PC-9 (cell line): ENCODE results near the gene STRADA. TPM values are rescaled to one million over a fixed set of nuclear protein-coding genes. Genes with fewer than 3 reads are reported as not detected.

Source experiments
- BruUV-seq: library from RNA; stranded (reverse); fragments of 400-500 nt; replicated peaks from 2 replicates; lab custom pipeline; 2021; lab: Mats Ljungman, UMichigan
- CTCF ChIA-PET: fragments of 300-600 bp; sonication (Branson Sonifier 250); formaldehyde crosslinking; loops from one replicate; lab custom pipeline; 2022; ENCODE audit warnings: antibody characterized with exemption; lab: Charles Lee
- POLR2A ChIA-PET: fragments of 300-600 bp; sonication (Branson Sonifier 250); formaldehyde crosslinking; loops from one replicate; lab custom pipeline; 2022; ENCODE audit warnings: antibody characterized with exemption; ENCODE audit not compliant: unreplicated experiment; lab: Charles Lee
- DNase-seq, 2 experiments: peaks; one replicate each; pipeline versions ENCODE4 v3.0.0 to v3.0.0-alpha.2; 2015 to 2022; ENCODE audit warnings: mixed read lengths in 1 of 2
- H2AFZ ChIP-seq: fragments of 200-600 bp; sonication (generic); 2 replicates; pipeline ENCODE4 v1.8.1; 2017; ENCODE audit warnings: antibody characterized with exemption
- H3F3A ChIP-seq: fragments of 200-600 bp; sonication (generic); 2 replicates; pipeline ENCODE4 v1.8.1; 2017; ENCODE audit warnings: antibody characterized with exemption, mild to moderate bottlenecking, low read depth; ENCODE audit not compliant: insufficient read depth
- H3K27ac ChIP-seq: fragments of 200-600 bp; sonication (generic); 2 replicates; pipeline ENCODE4 v1.6.1; 2016; ENCODE audit warnings: mixed run types
- H3K27me3 ChIP-seq: fragments of 200-600 bp; sonication (generic); 2 replicates; pipeline ENCODE4 v1.6.1; 2016; ENCODE audit warnings: low read depth, mixed run types; ENCODE audit not compliant: insufficient read depth
- H3K36me3 ChIP-seq: fragments of 200-600 bp; sonication (generic); 2 replicates; pipeline ENCODE4 v1.6.1; 2016; ENCODE audit warnings: low read depth, mixed run types
- H3K4me1 ChIP-seq: fragments of 200-600 bp; sonication (generic); replicated peaks from 2 replicates; pipeline ENCODE4 v1.6.1; 2016; ENCODE audit warnings: mixed run types; ENCODE audit not compliant: insufficient read depth
- H3K4me2 ChIP-seq: fragments of 200-600 bp; sonication (generic); 2 replicates; pipeline ENCODE4 v1.6.1; 2017; ENCODE audit warnings: mixed run types
- H3K4me3 ChIP-seq: fragments of 200-600 bp; sonication (generic); 2 replicates; pipeline ENCODE4 v1.6.1; 2016; ENCODE audit warnings: mixed run types
- H3K79me2 ChIP-seq: fragments of 200-600 bp; sonication (generic); 2 replicates; pipeline ENCODE4 v1.6.1; 2017; ENCODE audit warnings: low read depth, mixed run types
- H3K9me2 ChIP-seq: fragments of 200-600 bp; sonication (generic); 2 replicates; pipeline ENCODE4 v1.8.1; 2017; ENCODE audit warnings: mild to moderate bottlenecking; ENCODE audit not compliant: insufficient read depth
- H3K9me3 ChIP-seq: fragments of 200-600 bp; sonication (generic); 2 replicates; pipeline ENCODE4 v1.8.1; 2016; ENCODE audit warnings: low read depth; ENCODE audit not compliant: insufficient read depth
- H4K20me1 ChIP-seq: fragments of 200-600 bp; sonication (generic); 2 replicates; pipeline ENCODE4 v1.8.1; 2017; ENCODE audit not compliant: insufficient read depth
- EZH2 ChIP-seq: fragments of 200-600 bp; sonication (generic); IDR thresholded peaks from 2 replicates; pipeline ENCODE4 v1.8.0; 2017; ENCODE audit warnings: antibody characterized with exemption, low read depth
- intact Hi-C: fragments of 100-400 bp; cut with micrococcal nuclease; formaldehyde crosslinking; loops from one replicate; pipeline ENCODE4 v1.10.0; 2022; ENCODE audit not compliant: unreplicated experiment
- total RNA-seq: library from RNA; stranded (reverse); gene quantifications from 2 replicates; pipeline ENCODE4 v1.2.3, GENCODE V29; 2021
- TF ChIP-seq, protein P1 (sequence below): fragments of 200-600 bp; sonication (generic); conservative IDR thresholded peaks from 2 replicates; pipeline ENCODE4 v1.6.1; 2017; ENCODE audit warnings: mixed run types, antibody characterized with exemption, mild to moderate bottlenecking, moderate library complexity

Gene STRADA
- total RNA-seq, 1 experiment from 2014 or later: 28.8 TPM

DNA sequence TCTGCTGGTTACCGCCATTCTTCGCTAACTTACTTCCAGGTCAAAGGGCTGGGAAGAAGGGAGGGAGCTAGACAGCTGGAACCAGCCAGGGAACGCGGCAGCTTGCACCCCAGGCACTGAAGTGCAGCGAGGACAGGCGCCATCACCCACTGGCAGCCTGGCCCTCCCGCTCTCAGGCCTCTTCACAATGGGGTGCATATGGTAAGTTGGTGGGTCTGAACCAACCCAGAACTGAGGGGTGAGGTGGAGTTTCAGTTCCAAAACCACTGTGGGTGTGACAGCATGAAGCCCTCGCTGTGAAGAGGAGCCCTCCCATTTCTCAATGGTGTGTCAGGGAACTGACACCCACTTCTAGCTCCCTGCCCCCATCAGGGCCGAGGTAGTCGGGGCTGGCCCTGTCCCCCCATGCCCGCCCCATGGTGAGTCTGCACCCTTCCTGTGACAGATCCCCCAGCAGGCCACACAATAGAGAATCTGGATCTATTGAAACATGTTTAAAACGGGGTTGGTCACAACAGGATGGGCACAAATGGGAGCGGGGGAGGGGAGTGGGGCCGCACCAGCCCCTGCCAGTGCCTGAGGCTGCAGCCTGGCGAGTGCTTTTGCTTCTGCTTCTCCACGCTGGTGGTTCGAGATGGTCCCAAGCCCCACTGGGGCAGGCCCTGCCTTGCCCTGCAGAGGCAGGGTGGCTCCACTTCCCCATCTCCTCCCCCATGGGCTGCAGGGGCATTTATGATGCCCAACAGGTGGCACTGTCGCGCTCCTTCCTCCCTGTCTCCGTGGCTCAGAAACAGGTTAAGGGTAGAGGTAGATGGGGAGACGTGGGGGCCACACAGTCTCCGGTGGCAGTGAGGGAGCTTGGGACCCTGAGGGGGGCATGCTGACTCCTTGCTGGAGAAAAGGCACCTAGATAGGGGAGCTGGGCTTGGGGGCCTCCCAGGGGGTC is 44.0 kb downstream of the STRADA start:
- no TSS peak for BruUV-seq
- H3K4me3 ChIP-seq: no peak overlapping the region
- no peak overlapping the region for H3K27ac ChIP-seq
- intact Hi-C loops: loop anchor here (5.0 kb wide), 1 partner anchor 75 kb away; the partner anchor contains the start of gene MAP3K3
- TF ChIP-seq, protein P1, sequence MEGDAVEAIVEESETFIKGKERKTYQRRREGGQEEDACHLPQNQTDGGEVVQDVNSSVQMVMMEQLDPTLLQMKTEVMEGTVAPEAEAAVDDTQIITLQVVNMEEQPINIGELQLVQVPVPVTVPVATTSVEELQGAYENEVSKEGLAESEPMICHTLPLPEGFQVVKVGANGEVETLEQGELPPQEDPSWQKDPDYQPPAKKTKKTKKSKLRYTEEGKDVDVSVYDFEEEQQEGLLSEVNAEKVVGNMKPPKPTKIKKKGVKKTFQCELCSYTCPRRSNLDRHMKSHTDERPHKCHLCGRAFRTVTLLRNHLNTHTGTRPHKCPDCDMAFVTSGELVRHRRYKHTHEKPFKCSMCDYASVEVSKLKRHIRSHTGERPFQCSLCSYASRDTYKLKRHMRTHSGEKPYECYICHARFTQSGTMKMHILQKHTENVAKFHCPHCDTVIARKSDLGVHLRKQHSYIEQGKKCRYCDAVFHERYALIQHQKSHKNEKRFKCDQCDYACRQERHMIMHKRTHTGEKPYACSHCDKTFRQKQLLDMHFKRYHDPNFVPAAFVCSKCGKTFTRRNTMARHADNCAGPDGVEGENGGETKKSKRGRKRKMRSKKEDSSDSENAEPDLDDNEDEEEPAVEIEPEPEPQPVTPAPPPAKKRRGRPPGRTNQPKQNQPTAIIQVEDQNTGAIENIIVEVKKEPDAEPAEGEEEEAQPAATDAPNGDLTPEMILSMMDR: peak; percentile 60; the same call in 1 of the 2 replicates
- no peak for TF ChIP-seq EZH2
- ChIA-PET POLR2A (no interaction called here), CTCF (interaction anchor here (0.6 kb wide), 1 partner anchor 978 kb away, joined by 5 read pairs; no protein-coding TSS in a partner anchor)
- no peaks in the 10 kb centered on the region for H3K4me1 ChIP-seq
- H3K79me2 ChIP-seq: no peaks in the 10 kb centered on the region
- no peaks in the 10 kb centered on the region for H3K27me3 ChIP-seq
- peak in 1 of 2 experiments; percentile 42 for DNase-seq
- H2AFZ ChIP-seq: no peak overlapping the region
- H3K9me2 ChIP-seq: no peaks in the 10 kb centered on the region
- H3K9me3 ChIP-seq: no peaks in the 10 kb centered on the region
- no peaks in the 10 kb centered on the region for H4K20me1 ChIP-seq
- no peak overlapping the region for H3K4me2 ChIP-seq
- peaks cover 9% of the 10 kb centered on the region for H3F3A ChIP-seq
- H3K36me3 ChIP-seq: no peaks in the 10 kb centered on the region

DNA sequence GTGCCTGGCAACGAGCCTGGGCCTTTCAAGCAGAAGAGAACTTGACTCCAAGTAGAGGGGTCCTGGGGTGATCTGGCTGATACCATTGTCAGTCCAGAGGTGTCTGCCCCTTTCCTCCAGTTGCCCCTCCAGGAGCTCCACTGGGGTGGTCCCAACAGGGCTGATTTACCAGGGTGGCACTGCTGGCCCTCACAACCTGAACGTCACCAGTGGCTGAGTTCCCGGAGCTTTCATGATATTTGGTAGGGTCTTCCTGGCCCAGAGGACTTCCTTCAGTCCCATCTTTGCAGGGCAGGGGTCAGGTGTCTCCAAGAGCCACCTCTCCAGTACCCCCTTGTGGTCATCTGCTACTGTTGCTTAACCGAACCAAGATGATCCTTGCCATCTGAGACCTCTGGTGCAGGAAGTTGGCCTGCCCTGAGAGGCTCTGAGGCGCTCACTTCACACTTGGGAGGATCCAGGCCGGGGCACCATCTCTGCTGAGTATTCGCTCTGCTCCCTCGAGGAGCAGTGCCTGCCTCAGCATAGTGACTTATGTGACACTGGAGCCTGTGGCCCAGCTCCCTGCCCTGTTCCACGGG is 45.1 kb downstream of the STRADA start:
- no peak for DNase-seq
- Histone ChIP-seq H2AFZ (no peak overlapping the region), H3K4me3 (no peak overlapping the region), H3K4me2 (no peak overlapping the region), H4K20me1 (no peaks in the 10 kb centered on the region), H3K36me3 (no peaks in the 10 kb centered on the region), H3K9me2 (no peaks in the 10 kb centered on the region), H3K9me3 (no peaks in the 10 kb centered on the region), H3K4me1 (no peaks in the 10 kb centered on the region), H3K79me2 (no peaks in the 10 kb centered on the region), H3F3A (peaks cover 4% of the 10 kb centered on the region; the same call in 1 of the 2 replicates), H3K27me3 (no peaks in the 10 kb centered on the region), H3K27ac (no peak overlapping the region)
- BruUV-seq: no TSS peak
- no peak for TF ChIP-seq EZH2
- TF ChIP-seq, protein P1: peak; percentile 38
- intact Hi-C loops: loop anchor here (5.0 kb wide), 1 partner anchor 74 kb away; the partner anchor contains the start of gene MAP3K3
- POLR2A ChIA-PET: no interaction called here
- CTCF ChIA-PET: no interaction called here

DNA sequence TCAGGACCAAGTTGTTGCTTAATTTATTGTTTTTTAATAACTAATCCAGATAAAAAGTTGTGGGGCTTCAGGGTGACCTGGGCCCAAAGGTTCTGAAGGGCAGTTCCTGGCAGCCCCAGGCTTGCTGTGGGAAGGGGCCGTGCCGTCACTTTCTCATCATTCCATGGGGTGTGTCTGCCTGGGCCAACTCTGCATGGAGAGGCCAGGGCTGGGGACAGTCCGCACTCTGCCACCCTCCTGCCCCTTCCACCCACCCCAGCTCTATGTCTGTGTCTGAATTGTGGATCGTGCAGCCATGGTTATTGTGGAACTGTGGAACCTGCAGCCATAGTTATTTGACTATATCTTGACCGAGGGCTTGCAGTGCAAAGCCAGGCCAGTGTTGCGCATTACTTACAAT is 45.7 kb downstream of the STRADA start:
- Histone ChIP-seq H3K9me3 (no peaks in the 10 kb centered on the region), H3K36me3 (no peaks in the 10 kb centered on the region), H3K4me3 (no peak overlapping the region), H3K79me2 (no peaks in the 10 kb centered on the region), H2AFZ (no peak overlapping the region), H3F3A (no peaks in the 10 kb centered on the region), H3K4me2 (no peak overlapping the region), H3K9me2 (no peaks in the 10 kb centered on the region), H3K4me1 (no peaks in the 10 kb centered on the region), H3K27me3 (no peaks in the 10 kb centered on the region), H4K20me1 (no peaks in the 10 kb centered on the region), H3K27ac (no peak overlapping the region)
- DNase-seq: no peak
- intact Hi-C loops: loop anchor here (5.0 kb wide), 1 partner anchor 74 kb away; the partner anchor contains the start of gene MAP3K3
- CTCF ChIA-PET: no interaction called here
- no peak for TF ChIP-seq EZH2
- TF ChIP-seq, protein P1: no peak
- BruUV-seq: no TSS peak
- POLR2A ChIA-PET: no interaction called here
